ENCODE results near the gene EXOC3.

Gene EXOC3

GRCh38 chr5:444226-444625, 1.2 kb downstream of the EXOC3 start:
- no peak for DNase-seq (ENCODE audit: low read depth)
- H3K36me3 ChIP-seq (ENCODE audit: control insufficient read depth, insufficient read depth, low read length, severe bottlenecking), result peaks cover 27% of the 10 kb centered on the region
- peak overlapping the region; percentile 100 for H3K4me3 ChIP-seq (ENCODE audit: low read length)
- H3K4me1 ChIP-seq (ENCODE audit: control insufficient read depth, insufficient read depth, low read length), result peaks cover 23% of the 10 kb centered on the region
- no peaks in the 10 kb centered on the region for H3K9me3 ChIP-seq (ENCODE audit: control insufficient read depth, low read length)
- H3K27me3 ChIP-seq (replicated peaks; ENCODE audit: control insufficient read depth, insufficient read depth, low read length), result no peaks in the 10 kb centered on the region
- H3K9ac ChIP-seq (ENCODE audit: low read length), result peak overlapping the region; percentile 98

- no peak for DNase-seq (ENCODE audit: low read depth)
- peaks cover 23% of the 10 kb centered on the region for H3K4me1 ChIP-seq (ENCODE audit: control insufficient read depth, insufficient read depth, low read length)
- no peaks in the 10 kb centered on the region for H3K27me3 ChIP-seq (replicated peaks; ENCODE audit: control insufficient read depth, insufficient read depth, low read length)
- H3K36me3 ChIP-seq (ENCODE audit: control insufficient read depth, insufficient read depth, low read length, severe bottlenecking), result peaks cover 39% of the 10 kb centered on the region
- no peak overlapping the region for H3K4me3 ChIP-seq (ENCODE audit: low read length)
- H3K9me3 ChIP-seq (ENCODE audit: control insufficient read depth, low read length), result no peaks in the 10 kb centered on the region
- no peak overlapping the region for H3K9ac ChIP-seq (ENCODE audit: low read length)
These were observed 2.6 kb downstream of the EXOC3 start for GRCh38 chr5:445591-445990.

GRCh38 chr5:446066-446882, 3.3 kb downstream of the EXOC3 start:
- H3K4me1 ChIP-seq (ENCODE audit: control insufficient read depth, insufficient read depth, low read length), result peaks cover 23% of the 10 kb centered on the region
- H3K4me3 ChIP-seq (ENCODE audit: low read length), result no peak overlapping the region
- H3K27me3 ChIP-seq (replicated peaks; ENCODE audit: control insufficient read depth, insufficient read depth, low read length), result no peaks in the 10 kb centered on the region
- no peak overlapping the region for H3K9ac ChIP-seq (ENCODE audit: low read length)
- no peak for DNase-seq (ENCODE audit: low read depth)
- peaks cover 3% of the 10 kb centered on the region for H3K9me3 ChIP-seq (ENCODE audit: control insufficient read depth, low read length)
- H3K36me3 ChIP-seq (ENCODE audit: control insufficient read depth, insufficient read depth, low read length, severe bottlenecking), result peaks cover 46% of the 10 kb centered on the region

GRCh38 chr5:446883-447263, 3.9 kb downstream of the EXOC3 start:
- H3K4me3 ChIP-seq (ENCODE audit: low read length), result no peak overlapping the region
- peaks cover 19% of the 10 kb centered on the region for H3K4me1 ChIP-seq (ENCODE audit: control insufficient read depth, insufficient read depth, low read length)
- H3K9ac ChIP-seq (ENCODE audit: low read length), result no peak overlapping the region
- H3K36me3 ChIP-seq (ENCODE audit: control insufficient read depth, insufficient read depth, low read length, severe bottlenecking), result peaks cover 52% of the 10 kb centered on the region
- H3K27me3 ChIP-seq (replicated peaks; ENCODE audit: control insufficient read depth, insufficient read depth, low read length), result no peaks in the 10 kb centered on the region
- peak; percentile 76 for DNase-seq (ENCODE audit: low read depth)
- H3K9me3 ChIP-seq (ENCODE audit: control insufficient read depth, low read length), result peaks cover 9% of the 10 kb centered on the region

- H3K9me3 ChIP-seq (ENCODE audit: control insufficient read depth, low read length), result peaks cover 16% of the 10 kb centered on the region
- no peak overlapping the region for H3K4me3 ChIP-seq (ENCODE audit: low read length)
- H3K36me3 ChIP-seq (ENCODE audit: control insufficient read depth, insufficient read depth, low read length, severe bottlenecking), result peaks cover 58% of the 10 kb centered on the region
- no peak overlapping the region for H3K9ac ChIP-seq (ENCODE audit: low read length)
- no peak for DNase-seq (ENCODE audit: low read depth)
- no peaks in the 10 kb centered on the region for H3K27me3 ChIP-seq (replicated peaks; ENCODE audit: control insufficient read depth, insufficient read depth, low read length)
- H3K4me1 ChIP-seq (ENCODE audit: control insufficient read depth, insufficient read depth, low read length), result peaks cover 13% of the 10 kb centered on the region
These were observed 4.5 kb downstream of the EXOC3 start for GRCh38 chr5:447501-447900.

- no peak overlapping the region for H3K4me3 ChIP-seq (ENCODE audit: low read length)
- peaks cover 66% of the 10 kb centered on the region for H3K36me3 ChIP-seq (ENCODE audit: control insufficient read depth, insufficient read depth, low read length, severe bottlenecking)
- peaks cover 12% of the 10 kb centered on the region for H3K4me1 ChIP-seq (ENCODE audit: control insufficient read depth, insufficient read depth, low read length)
- H3K27me3 ChIP-seq (replicated peaks; ENCODE audit: control insufficient read depth, insufficient read depth, low read length), result no peaks in the 10 kb centered on the region
- H3K9ac ChIP-seq (ENCODE audit: low read length), result no peak overlapping the region
- DNase-seq (ENCODE audit: low read depth), result no peak
- peaks cover 17% of the 10 kb centered on the region for H3K9me3 ChIP-seq (ENCODE audit: control insufficient read depth, low read length)
These were observed 5.2 kb downstream of the EXOC3 start for GRCh38 chr5:448061-448765.

- peaks cover 17% of the 10 kb centered on the region for H3K9me3 ChIP-seq (ENCODE audit: control insufficient read depth, low read length)
- no peak overlapping the region for H3K4me3 ChIP-seq (ENCODE audit: low read length)
- H3K9ac ChIP-seq (ENCODE audit: low read length), result no peak overlapping the region
- DNase-seq (ENCODE audit: low read depth), result no peak
- no peaks in the 10 kb centered on the region for H3K27me3 ChIP-seq (replicated peaks; ENCODE audit: control insufficient read depth, insufficient read depth, low read length)
- H3K4me1 ChIP-seq (ENCODE audit: control insufficient read depth, insufficient read depth, low read length), result peaks cover 10% of the 10 kb centered on the region
- H3K36me3 ChIP-seq (ENCODE audit: control insufficient read depth, insufficient read depth, low read length, severe bottlenecking), result peaks cover 71% of the 10 kb centered on the region
These were observed 5.8 kb downstream of the EXOC3 start for GRCh38 chr5:448766-449090.

GRCh38 chr5:449151-449550, 6.2 kb downstream of the EXOC3 start:
- no peak overlapping the region for H3K4me3 ChIP-seq (ENCODE audit: low read length)
- no peaks in the 10 kb centered on the region for H3K27me3 ChIP-seq (replicated peaks; ENCODE audit: control insufficient read depth, insufficient read depth, low read length)
- no peak overlapping the region for H3K9ac ChIP-seq (ENCODE audit: low read length)
- peaks cover 17% of the 10 kb centered on the region for H3K9me3 ChIP-seq (ENCODE audit: control insufficient read depth, low read length)
- H3K36me3 ChIP-seq (ENCODE audit: control insufficient read depth, insufficient read depth, low read length, severe bottlenecking), result peaks cover 75% of the 10 kb centered on the region
- no peak for DNase-seq (ENCODE audit: low read depth)
- H3K4me1 ChIP-seq (ENCODE audit: control insufficient read depth, insufficient read depth, low read length), result peaks cover 5% of the 10 kb centered on the region

GRCh38 chr5:451587-452458, 8.8 kb downstream of the EXOC3 start:
- Histone ChIP-seq H3K4me3 (ENCODE audit: low read length) (no peak overlapping the region), H3K36me3 (ENCODE audit: control insufficient read depth, insufficient read depth, low read length, severe bottlenecking) (peaks cover 92% of the 10 kb centered on the region)
- DNase-seq (ENCODE audit: low read depth), result no peak

GRCh38 chr5:452978-453710, 10.2 kb downstream of the EXOC3 start:
- no peak for DNase-seq (ENCODE audit: low read depth)
- Histone ChIP-seq H3K9me3 (ENCODE audit: control insufficient read depth, low read length) (peaks cover 17% of the 10 kb centered on the region), H3K9ac (ENCODE audit: low read length) (no peak overlapping the region), H3K36me3 (ENCODE audit: control insufficient read depth, insufficient read depth, low read length, severe bottlenecking) (peaks cover 91% of the 10 kb centered on the region), H3K4me1 (ENCODE audit: control insufficient read depth, insufficient read depth, low read length) (no peaks in the 10 kb centered on the region), H3K27me3 (replicated peaks; ENCODE audit: control insufficient read depth, insufficient read depth, low read length) (no peaks in the 10 kb centered on the region), H3K4me3 (ENCODE audit: low read length) (no peak overlapping the region)

More at GRCh38 chr5:451587-452458, 8.8 kb downstream of the EXOC3 start:
- H3K9me3 ChIP-seq (ENCODE audit: control insufficient read depth, low read length), result peaks cover 17% of the 10 kb centered on the region
- H3K27me3 ChIP-seq (replicated peaks; ENCODE audit: control insufficient read depth, insufficient read depth, low read length), result no peaks in the 10 kb centered on the region
- no peaks in the 10 kb centered on the region for H3K4me1 ChIP-seq (ENCODE audit: control insufficient read depth, insufficient read depth, low read length)
- no peak overlapping the region for H3K9ac ChIP-seq (ENCODE audit: low read length)
